Neuronal stem cell (in vitro differentiated cells): ENCODE results near the gene EIF4G3.
A peak's percentile ranks its signal among the peaks of the same experiment; 100 is the strongest.
"Not testable (repeated sequence)": the region's sequence is repeated elsewhere in the genome, so short reads cannot be mapped to it uniquely, and the experiment has no call there.

Experiments
- DNase-seq: peaks from one replicate; pipeline ENCODE4 v3.0.0-alpha.2; 2013; ENCODE audit warnings: low spot score
- H2AFZ ChIP-seq: one replicate; pipeline ENCODE4 v1.6.1; 2013; ENCODE audit warnings: mild to moderate bottlenecking, low read length, inconsistent platforms
- H2AK5ac ChIP-seq: 2 replicates; pipeline ENCODE4 v1.6.1; 2013; ENCODE audit warnings: low read depth, mild to moderate bottlenecking, inconsistent platforms, low read length, moderate library complexity, mixed read lengths
- H2BK120ac ChIP-seq: 2 replicates; pipeline ENCODE4 v1.6.1; 2013; ENCODE audit warnings: low read depth, mild to moderate bottlenecking, inconsistent platforms, low read length, moderate library complexity, mixed read lengths
- H2BK12ac ChIP-seq: one replicate; pipeline ENCODE4 v1.6.1; 2013; ENCODE audit warnings: low read length, inconsistent platforms
- H2BK15ac ChIP-seq: 2 replicates; pipeline ENCODE4 v1.6.1; 2013; ENCODE audit warnings: mild to moderate bottlenecking, low read length, inconsistent platforms, mixed read lengths
- H2BK5ac ChIP-seq: one replicate; pipeline ENCODE4 v1.6.1; 2013; ENCODE audit warnings: inconsistent platforms, mild to moderate bottlenecking, low read length, moderate library complexity
- H3K14ac ChIP-seq: one replicate; pipeline ENCODE4 v1.6.1; 2013; ENCODE audit warnings: low read length, inconsistent platforms
- H3K18ac ChIP-seq: 2 replicates; pipeline ENCODE4 v1.6.1; 2013; ENCODE audit warnings: low read length, inconsistent platforms
- H3K23ac ChIP-seq: 2 replicates; pipeline ENCODE4 v1.6.1; 2013; ENCODE audit warnings: low read depth, mild to moderate bottlenecking, mixed read lengths, low read length, inconsistent platforms; ENCODE audit not compliant: poor library complexity
- H3K27ac ChIP-seq: replicated peaks from 3 replicates; pipeline ENCODE4 v1.5.1; 2013; ENCODE audit warnings: low read length, inconsistent platforms
- H3K27me3 ChIP-seq, 3 experiments: 2 replicates each; pipeline ENCODE4 v1.6.1; 2013; ENCODE audit warnings: low read length in 3 of 3, mild to moderate bottlenecking in 2 of 3, inconsistent platforms in 1 of 3, low read depth in 1 of 3, mixed read lengths in 1 of 3, moderate library complexity in 1 of 3; ENCODE audit not compliant: control insufficient read depth in 3 of 3, insufficient read depth in 3 of 3
- H3K36me3 ChIP-seq, 2 donors: replicated peaks in 1 of 2; 2 replicates each; pipeline ENCODE4 v1.6.1; 2013; ENCODE audit warnings: low read length in 2 of 2; ENCODE audit not compliant: control insufficient read depth in 2 of 2, insufficient read depth in 2 of 2
- H3K4ac ChIP-seq: 2 replicates; pipeline ENCODE4 v1.6.1; 2013; ENCODE audit warnings: inconsistent platforms, mild to moderate bottlenecking, low read length, moderate library complexity
- H3K4me1 ChIP-seq, 2 donors: 1 replicate in 1 of 2; 2 replicates in 1 of 2; pipeline ENCODE4 v1.6.1; 2013; ENCODE audit warnings: low read length in 2 of 2, low read depth in 1 of 2; ENCODE audit not compliant: control insufficient read depth in 2 of 2, insufficient read depth in 1 of 2
- H3K4me2 ChIP-seq: one replicate; pipeline ENCODE4 v1.6.1; 2013; ENCODE audit warnings: mild to moderate bottlenecking, low read length, inconsistent platforms; ENCODE audit not compliant: insufficient read depth, poor library complexity, severe bottlenecking
- H3K4me3 ChIP-seq, 2 donors: 2 replicates each; pipeline ENCODE4 v1.5.1; 2013; ENCODE audit warnings: low read length in 2 of 2, mild to moderate bottlenecking in 2 of 2, inconsistent platforms in 1 of 2, moderate library complexity in 1 of 2
- H3K79me1 ChIP-seq: one replicate; pipeline ENCODE4 v1.6.1; 2013; ENCODE audit warnings: low read depth, mild to moderate bottlenecking, inconsistent platforms, low read length, moderate library complexity
- H3K9ac ChIP-seq: one replicate; pipeline ENCODE4 v1.6.1; 2013; ENCODE audit warnings: mild to moderate bottlenecking, low read depth, low read length, inconsistent platforms; ENCODE audit not compliant: poor library complexity
- H3K9me3 ChIP-seq, 2 donors: replicated peaks in 1 of 2; 2 replicates each; pipeline versions ENCODE3 to v1.6.1; 2013; ENCODE audit warnings: low read length in 2 of 2, mild to moderate bottlenecking in 2 of 2, inconsistent platforms in 1 of 2, low read depth in 1 of 2, mixed read lengths in 1 of 2, moderate library complexity in 1 of 2; ENCODE audit not compliant: control insufficient read depth in 2 of 2, insufficient read depth in 1 of 2
- H4K8ac ChIP-seq: one replicate; pipeline ENCODE4 v1.6.1; 2013; ENCODE audit warnings: low read depth, mild to moderate bottlenecking, inconsistent platforms, low read length, moderate library complexity
- H4K91ac ChIP-seq: one replicate; pipeline ENCODE4 v1.6.1; 2013; ENCODE audit warnings: low read length, low read depth, mild to moderate bottlenecking, inconsistent platforms; ENCODE audit not compliant: poor library complexity
- WGBS, 2 donors: extraction: QIAGEN DNeasy Blood & Tissue Kit; methylation state at CpG; one replicate each; pipeline ENCODE4 v1.1.7; 2013; ENCODE audit warnings: missing lambda C conversion rate in 2 of 2, mixed read lengths in 1 of 2; ENCODE audit not compliant: insufficient read length in 2 of 2, insufficient replicate concordance in 1 of 2; ENCODE audit errors: extremely low coverage in 2 of 2; 5-methylcytosine and 5-hydroxymethylcytosine counted together

EIF4G3 gene

GRCh38 chr1:20865001-20865400 is 311.7 kb downstream of the EIF4G3 start:
- Histone ChIP-seq H3K36me3 (peaks cover 10 to 73% of the 10 kb centered on the region in 2 donors), H3K9ac (no peak overlapping the region), H3K27me3 (no peaks in the 10 kb centered on the region), H3K18ac (no peak overlapping the region), H3K9me3 (no peaks in the 10 kb centered on the region), H3K4me1 (no peaks in the 10 kb centered on the region), H2BK15ac (no peak overlapping the region), H2BK12ac (no peak overlapping the region), H4K91ac (no peak overlapping the region), H3K23ac (no peak overlapping the region), H2AK5ac (no peak overlapping the region), H3K79me1 (no peaks in the 10 kb centered on the region), H2BK5ac (no peak overlapping the region), H3K27ac (no peak overlapping the region), H3K4me2 (no peak overlapping the region), H4K8ac (no peak overlapping the region), H3K14ac (no peak overlapping the region), H2BK120ac (no peak overlapping the region), H2AFZ (no peak overlapping the region), H3K4ac (no peak overlapping the region), H3K4me3 (no peak overlapping the region)
- WGBS, 2 donors, result no CpG with 5 or more reads among the region's 2 CpGs
- no peak for DNase-seq

GRCh38 chr1:20854529-20854928 is 322.2 kb downstream of the EIF4G3 start:
- Histone ChIP-seq H2BK5ac (peak overlapping the region; percentile 22), H2BK120ac (no peak overlapping the region), H3K23ac (no peak overlapping the region), H4K8ac (no peak overlapping the region), H3K18ac (no peak overlapping the region), H3K79me1 (no peaks in the 10 kb centered on the region), H3K27me3 (no peaks in the 10 kb centered on the region), H4K91ac (no peak overlapping the region), H3K9me3 (no peaks in the 10 kb centered on the region), H2AK5ac (no peak overlapping the region), H3K36me3 (peaks cover 27 to 95% of the 10 kb centered on the region in 2 donors), H3K4me1 (no peaks in the 10 kb centered on the region), H2BK12ac (no peak overlapping the region), H2BK15ac (no peak overlapping the region), H3K27ac (no peak overlapping the region), H3K4ac (no peak overlapping the region), H3K4me3 (no peak overlapping the region), H3K9ac (no peak overlapping the region), H3K4me2 (no peak overlapping the region), H2AFZ (no peak overlapping the region), H3K14ac (no peak overlapping the region)
- DNase-seq, result no peak
- no CpG with 5 or more reads among the region's 4 CpGs for WGBS, 2 donors

- H3K4ac ChIP-seq, H3K18ac ChIP-seq, H3K27me3 ChIP-seq, H2BK120ac ChIP-seq, H3K14ac ChIP-seq, H3K4me2 ChIP-seq, H2BK12ac ChIP-seq, H3K23ac ChIP-seq, H3K9me3 ChIP-seq, H3K27ac ChIP-seq, H3K4me3 ChIP-seq, H3K4me1 ChIP-seq, H3K79me1 ChIP-seq, H4K91ac ChIP-seq, H3K9ac ChIP-seq, DNase-seq, H4K8ac ChIP-seq, H2AK5ac ChIP-seq, H2BK5ac ChIP-seq, H2BK15ac ChIP-seq, H2AFZ ChIP-seq: not testable (repeated sequence)
- peaks cover 20 to 98% of the 10 kb centered on the region in 2 donors for H3K36me3 ChIP-seq
- WGBS, 2 donors, result no CpG with 5 or more reads among the region's 8 CpGs
These were observed 324.9 kb downstream of the EIF4G3 start for GRCh38 chr1:20851791-20852190.

- no peak overlapping the region for H3K4ac ChIP-seq
- no peak overlapping the region for H3K9ac ChIP-seq
- H3K14ac ChIP-seq, result no peak overlapping the region
- no peaks in the 10 kb centered on the region for H3K9me3 ChIP-seq
- H2BK12ac ChIP-seq, result no peak overlapping the region
- H3K18ac ChIP-seq, result no peak overlapping the region
- H2BK15ac ChIP-seq, result no peak overlapping the region
- no peak overlapping the region for H4K8ac ChIP-seq
- WGBS, 2 donors, result no CpG with 5 or more reads among the region's 3 CpGs
- no peak overlapping the region for H2BK120ac ChIP-seq
- no peak overlapping the region for H2AFZ ChIP-seq
- H3K79me1 ChIP-seq, result no peaks in the 10 kb centered on the region
- no peaks in the 10 kb centered on the region for H3K27me3 ChIP-seq
- H3K23ac ChIP-seq, result no peak overlapping the region
- no peak overlapping the region for H3K27ac ChIP-seq
- H2BK5ac ChIP-seq, result no peak overlapping the region
- no peak overlapping the region for H4K91ac ChIP-seq
- no peaks in the 10 kb centered on the region for H3K4me1 ChIP-seq
- H3K4me2 ChIP-seq, result no peak overlapping the region
- peaks cover 20 to 95% of the 10 kb centered on the region in 2 donors for H3K36me3 ChIP-seq
- H3K4me3 ChIP-seq, result no peak overlapping the region
- DNase-seq, result no peak
- no peak overlapping the region for H2AK5ac ChIP-seq
These were observed 326.7 kb downstream of the EIF4G3 start for GRCh38 chr1:20850021-20850420.
